ENCODE data around the gene HPDL. TPM values are rescaled to one million over a fixed set of nuclear protein-coding genes. Genes with fewer than 3 reads are reported as not detected.
"Not testable (repeated sequence)": the region's sequence is repeated elsewhere in the genome, so short reads cannot be mapped to it uniquely, and the experiment has no call there.

Gene HPDL
- 3.2 and 7.1 TPM in 2 replicates for total RNA-seq (2014; rRNA removed; shearing (Covaris generic); ENCODE audit: low replicate concordance)

- peak; percentile 70 for DNase-seq
- Histone ChIP-seq H3K36me3 (no peaks in the 10 kb centered on the region), H3K9me3 (no peaks in the 10 kb centered on the region), H3K4me3 (peak within 1 kb of the TSS; percentile 40), H3K27me3 (no peaks in the 10 kb centered on the region)
These were observed at the start of gene HPDL for GRCh38 chr1:45326627-45327623. TSS of gene HPDL (plus strand) at chr1:45326895. CDS start at chr1:45327149, 254 bp downstream.

- Histone ChIP-seq H3K36me3 (no peaks in the 10 kb centered on the region), H3K9me3 (peaks cover 11% of the 10 kb centered on the region), H3K4me3 (no peak overlapping the region), H3K27me3 (no peaks in the 10 kb centered on the region)
- DNase-seq: no peak
These were observed 44.3 kb upstream of the HPDL start for GRCh38 chr1:45282351-45282750.

GRCh38 chr1:45284858-45285257 lies 41.8 kb upstream of the HPDL start:
- H3K27me3 ChIP-seq, H3K9me3 ChIP-seq, H3K4me3 ChIP-seq, DNase-seq, H3K36me3 ChIP-seq: not testable (repeated sequence)

- H3K4me3 ChIP-seq, H3K9me3 ChIP-seq, DNase-seq, H3K27me3 ChIP-seq, H3K36me3 ChIP-seq: not testable (repeated sequence)
These were observed 40.2 kb upstream of the HPDL start for GRCh38 chr1:45286521-45286920.

- not testable (repeated sequence) for DNase-seq, H3K9me3 ChIP-seq, H3K27me3 ChIP-seq, H3K36me3 ChIP-seq, H3K4me3 ChIP-seq
These were observed 35.7 kb upstream of the HPDL start for GRCh38 chr1:45291002-45291401.

GRCh38 chr1:45291716-45292115 lies 35.0 kb upstream of the HPDL start:
- H3K9me3 ChIP-seq: no peaks in the 10 kb centered on the region
- H3K27me3 ChIP-seq: no peaks in the 10 kb centered on the region
- no peak overlapping the region for H3K4me3 ChIP-seq
- H3K36me3 ChIP-seq: no peaks in the 10 kb centered on the region
- DNase-seq: no peak

- Histone ChIP-seq H3K4me3 (no peak overlapping the region), H3K36me3 (no peaks in the 10 kb centered on the region), H3K9me3 (no peaks in the 10 kb centered on the region), H3K27me3 (no peaks in the 10 kb centered on the region)
- no peak for DNase-seq
These were observed 28.9 kb upstream of the HPDL start for GRCh38 chr1:45297666-45298356.

GRCh38 chr1:45299296-45299695 lies 27.4 kb upstream of the HPDL start:
- no peak for DNase-seq
- no peak overlapping the region for H3K4me3 ChIP-seq
- no peaks in the 10 kb centered on the region for H3K36me3 ChIP-seq
- H3K9me3 ChIP-seq: no peaks in the 10 kb centered on the region
- H3K27me3 ChIP-seq: no peaks in the 10 kb centered on the region

- H3K27me3 ChIP-seq: no peaks in the 10 kb centered on the region
- H3K9me3 ChIP-seq: no peaks in the 10 kb centered on the region
- no peak overlapping the region for H3K4me3 ChIP-seq
- DNase-seq: peak; percentile 23
- no peaks in the 10 kb centered on the region for H3K36me3 ChIP-seq
These were observed 26.6 kb upstream of the HPDL start for GRCh38 chr1:45299981-45300668.

- Histone ChIP-seq H3K27me3 (no peaks in the 10 kb centered on the region), H3K4me3 (no peak overlapping the region)
- no peak for DNase-seq
These were observed 26.1 kb upstream of the HPDL start for GRCh38 chr1:45300669-45300997.

GRCh38 chr1:45302505-45303150 lies 24.1 kb upstream of the HPDL start:
- Histone ChIP-seq H3K4me3 (peak overlapping the region; percentile 86), H3K9me3 (no peaks in the 10 kb centered on the region), H3K27me3 (no peaks in the 10 kb centered on the region), H3K36me3 (no peaks in the 10 kb centered on the region)
- DNase-seq: no peak

More at GRCh38 chr1:45300669-45300997, 26.1 kb upstream of the HPDL start:
- Histone ChIP-seq H3K9me3 (no peaks in the 10 kb centered on the region), H3K36me3 (no peaks in the 10 kb centered on the region)

GRCh38 chr1:45303520-45304310 lies 23.0 kb upstream of the HPDL start:
- H3K4me3 ChIP-seq: peak overlapping the region; percentile 86

GRCh38 chr1:45304311-45305081 lies 22.2 kb upstream of the HPDL start:
- Histone ChIP-seq H3K27me3 (no peaks in the 10 kb centered on the region), H3K36me3 (no peaks in the 10 kb centered on the region), H3K4me3 (peak overlapping the region; percentile 86), H3K9me3 (no peaks in the 10 kb centered on the region)
- no peak for DNase-seq

More at GRCh38 chr1:45303520-45304310, 23.0 kb upstream of the HPDL start:
- no peaks in the 10 kb centered on the region for H3K9me3 ChIP-seq
- DNase-seq: peak; percentile 98
- H3K27me3 ChIP-seq: no peaks in the 10 kb centered on the region
- no peaks in the 10 kb centered on the region for H3K36me3 ChIP-seq

- no peaks in the 10 kb centered on the region for H3K27me3 ChIP-seq
- no peak overlapping the region for H3K4me3 ChIP-seq
These were observed 21.5 kb upstream of the HPDL start for GRCh38 chr1:45305231-45305630.

GRCh38 chr1:45306319-45306718 lies 20.4 kb upstream of the HPDL start:
- no peak for DNase-seq
- H3K27me3 ChIP-seq: no peaks in the 10 kb centered on the region
- H3K9me3 ChIP-seq: no peaks in the 10 kb centered on the region
- H3K36me3 ChIP-seq: no peaks in the 10 kb centered on the region
- H3K4me3 ChIP-seq: no peak overlapping the region

More at GRCh38 chr1:45305231-45305630, 21.5 kb upstream of the HPDL start:
- DNase-seq: no peak
- no peaks in the 10 kb centered on the region for H3K9me3 ChIP-seq
- no peaks in the 10 kb centered on the region for H3K36me3 ChIP-seq

Measured in MG63 (cell line).